ENCODE measurements around the gene PKHD1. TPM values are rescaled to one million over a fixed set of nuclear protein-coding genes. Genes with fewer than 3 reads are reported as not detected.

The PKHD1 gene
- total and polyA plus RNA-seq, 2 of the 13 experiments (the other 11 are each of a cell fraction or from before 2014, with no cell fraction given) = 0.01 to 0.13 TPM

GRCh38 chr6:51844336-51844735 is 243.1 kb downstream of the PKHD1 start:
- Histone ChIP-seq H3K79me2 (ENCODE audit: insufficient read depth, low read length) (no peaks in the 10 kb centered on the region), H3K4me2 (ENCODE audit: low read depth, low read length) (no peak overlapping the region), H3K27ac (ENCODE audit: extremely low read length, insufficient read depth, low read length) (no peak overlapping the region), H3K9me3 (ENCODE audit: low read length) (no peaks in the 10 kb centered on the region), H3K36me3 (replicated peaks in 1 of 2; ENCODE audit: control insufficient read depth in 1 of 2, insufficient read depth in 2 of 2, low read length in 2 of 2) (no peaks in the 10 kb centered on the region), H3K27me3 (ENCODE audit: control insufficient read depth in 1 of 2, insufficient read depth in 2 of 2, low read length in 2 of 2) (0 out of 5 replicates have a peak, but pooled peaks cover 0 to 1% of the 10 kb centered on the region in 2 experiments), H2AFZ (ENCODE audit: low read length) (no peak overlapping the region), H3K9ac (ENCODE audit: insufficient read depth, low read depth, low read length) (no peak overlapping the region), H4K20me1 (ENCODE audit: insufficient read depth, low read length) (no peaks in the 10 kb centered on the region), H3K4me3 (replicated peaks in 1 of 3; ENCODE audit: insufficient read depth in 1 of 3, low read depth in 2 of 3, low read length in 3 of 3) (no peak overlapping the region), H3K4me1 (ENCODE audit: insufficient read depth, low read length) (no peaks in the 10 kb centered on the region; the same call in 1 of the 2 replicates)
- in situ Hi-C loops (cut with HindIII; ENCODE audit: extremely low pct_ligation_motif_present, low pct_unique_long_range_greater_than_20kb) = loop anchor here (5.0 kb wide), 1 partner anchor 113 kb away; no protein-coding TSS in a partner anchor
- WGBS (ENCODE audit: low lambda C conversion rate) = 52% methylated on average over 3 of the region's 3 CpGs
- TF ChIP-seq ZNF350 (CRISPR knock-in tag; IDR thresholded peaks at IDR 0.05; ENCODE audit: borderline replicate concordance, low read depth) (no peak), STAG1 (CRISPR knock-in tag; IDR thresholded peaks at IDR 0.05) (peak; percentile 43), ZNF773 (CRISPR knock-in tag; IDR thresholded peaks at IDR 0.05; ENCODE audit: borderline replicate concordance) (no peak), YY1 (IDR thresholded peaks at IDR 0.05; ENCODE audit: insufficient read depth, insufficient replicate concordance, low read depth, low read length) (no peak), ZNF20 (CRISPR knock-in tag; IDR thresholded peaks at IDR 0.05) (no peak), HNRNPUL1 (IDR thresholded peaks at IDR 0.05; ENCODE audit: low read depth, low read length) (no peak), CTCF (CRISPR knock-in tag; IDR thresholded peaks at IDR 0.05) (peak; percentile 43; the same call in 1 of the 2 replicates), ZNF703 (CRISPR knock-in tag; IDR thresholded peaks at IDR 0.05; ENCODE audit: borderline replicate concordance) (no peak), TCF7 (IDR thresholded peaks at IDR 0.05; ENCODE audit: low read depth) (no peak), TSC22D2 (CRISPR knock-in tag; IDR thresholded peaks at IDR 0.05; ENCODE audit: borderline replicate concordance) (no peak), FOXO1 (CRISPR knock-in tag; IDR thresholded peaks at IDR 0.05) (no peak), RFX3 (CRISPR knock-in tag; IDR thresholded peaks at IDR 0.05) (no peak), IRF2 (CRISPR knock-in tag; IDR thresholded peaks at IDR 0.05) (no peak), ETV6 (CRISPR knock-in tag; conservative IDR thresholded peaks at IDR 0.05) (no peak), STAT6 (CRISPR knock-in tag; IDR thresholded peaks at IDR 0.05; ENCODE audit: borderline replicate concordance) (no peak), RAD51 (IDR thresholded peaks at IDR 0.05; ENCODE audit: borderline replicate concordance) (no peak)
- intact Hi-C loops (cut with micrococcal nuclease; ENCODE audit: unreplicated experiment) = loop anchor here (5.0 to 10.0 kb wide), 3 partner anchors 113 to 1027 kb away; partner anchors contain the start of gene TFAP2B
- ATAC-seq (no peak), FAIRE-seq (no peak), DNase-seq (ENCODE audit: low spot score) (no peak)
- POLR2A ChIA-PET = no interaction called here
- CTCF ChIA-PET (ENCODE audit: low intra/inter-chr PET ratio, low total read pairs) = no interaction called here
- BruUV-seq (replicated peaks) = no TSS peak

All from HepG2 (cell line).